NCI-H2196 (cell line): ENCODE measurements around the gene RBAK.
"Not testable (repeated sequence)": the region's sequence is repeated elsewhere in the genome, so short reads cannot be mapped to it uniquely, and the experiment has no call there.

ENCODE experiments used
- DNase-seq: peaks from one replicate; lab custom pipeline; 2025; ENCODE audit not compliant: unreplicated experiment; lab: John Stamatoyannopoulos, UW

The RBAK gene

GRCh38 chr7:5045558-5046396 is at the start of gene RBAK:
Gene RBAK, plus strand, starts transcription at chr7:5045860. Its CDS starts 2,217 bp downstream, at chr7:5048077.
- DNase-seq: peak; percentile 89

- DNase-seq: no peak
Measured at GRCh38 chr7:4996696-4997222, 48.9 kb upstream of the RBAK start.

- DNase-seq: no peak
Measured at GRCh38 chr7:4998244-4998643, 47.4 kb upstream of the RBAK start.

GRCh38 chr7:4998910-4999309 is 46.8 kb upstream of the RBAK start:
- no peak for DNase-seq

- no peak for DNase-seq
Measured at GRCh38 chr7:4999369-4999950, 46.2 kb upstream of the RBAK start.

GRCh38 chr7:5001003-5001402 is 44.7 kb upstream of the RBAK start:
- no peak for DNase-seq

- no peak for DNase-seq
Measured at GRCh38 chr7:5001911-5002310, 43.7 kb upstream of the RBAK start.

GRCh38 chr7:5005066-5005465 is 40.6 kb upstream of the RBAK start:
- DNase-seq: no peak

- DNase-seq: no peak
Measured at GRCh38 chr7:5012985-5013384, 32.7 kb upstream of the RBAK start.

GRCh38 chr7:5015936-5016335 is 29.7 kb upstream of the RBAK start:
- DNase-seq: not testable (repeated sequence)

- not testable (repeated sequence) for DNase-seq
Measured at GRCh38 chr7:5017626-5018025, 28.0 kb upstream of the RBAK start.

- no peak for DNase-seq
Measured at GRCh38 chr7:5020098-5020497, 25.6 kb upstream of the RBAK start.

- DNase-seq: not testable (repeated sequence)
Measured at GRCh38 chr7:5020976-5021550, 24.6 kb upstream of the RBAK start.

GRCh38 chr7:5023626-5024025 is 22.0 kb upstream of the RBAK start:
- not testable (repeated sequence) for DNase-seq

GRCh38 chr7:5027796-5028410 is 17.8 kb upstream of the RBAK start:
- DNase-seq: not testable (repeated sequence)

- not testable (repeated sequence) for DNase-seq
Measured at GRCh38 chr7:5033186-5033585, 12.5 kb upstream of the RBAK start.

- DNase-seq: no peak
Measured at GRCh38 chr7:5035276-5035675, 10.4 kb upstream of the RBAK start.

- DNase-seq: no peak
Measured at GRCh38 chr7:5036446-5036845, 9.2 kb upstream of the RBAK start.

GRCh38 chr7:5041047-5041446 is 4.6 kb upstream of the RBAK start:
- no peak for DNase-seq

- no peak for DNase-seq
Measured at GRCh38 chr7:5043661-5044060, 2.0 kb upstream of the RBAK start.

GRCh38 chr7:5046397-5046732 is 705 bp downstream of the RBAK start:
- DNase-seq: not testable (repeated sequence)

- DNase-seq: not testable (repeated sequence)
Measured at GRCh38 chr7:5047127-5047526, 1.5 kb downstream of the RBAK start.
